IPS DF 4.7 (cell line): ENCODE data around the gene KRT9.
"Not testable (repeated sequence)": the region's sequence is repeated elsewhere in the genome, so short reads cannot be mapped to it uniquely, and the experiment has no call there.

ENCODE experiments used
- DNase-seq: peaks from one replicate; pipeline ENCODE4 v3.0.0-alpha.2; 2013; ENCODE audit warnings: low spot score; ENCODE audit errors: extremely low read depth

The KRT9 gene

DNA sequence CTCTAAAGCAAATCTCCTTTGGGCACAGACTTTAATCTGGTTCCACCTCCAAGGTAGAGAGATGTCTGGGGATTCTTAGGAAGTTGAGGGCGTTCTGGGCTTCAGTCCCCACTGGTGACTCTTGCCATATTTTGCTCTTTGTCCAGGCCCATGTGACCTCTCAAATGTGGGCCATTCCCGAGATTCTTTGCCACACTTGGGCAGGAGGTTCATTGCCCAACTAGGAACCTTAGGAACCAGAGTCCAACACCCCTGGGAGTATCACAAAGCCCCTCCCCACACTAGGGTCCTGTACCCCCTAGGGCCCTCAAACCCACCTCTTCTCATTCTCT is 8.4 kb upstream of the KRT9 start:
- DNase-seq = no peak

DNA sequence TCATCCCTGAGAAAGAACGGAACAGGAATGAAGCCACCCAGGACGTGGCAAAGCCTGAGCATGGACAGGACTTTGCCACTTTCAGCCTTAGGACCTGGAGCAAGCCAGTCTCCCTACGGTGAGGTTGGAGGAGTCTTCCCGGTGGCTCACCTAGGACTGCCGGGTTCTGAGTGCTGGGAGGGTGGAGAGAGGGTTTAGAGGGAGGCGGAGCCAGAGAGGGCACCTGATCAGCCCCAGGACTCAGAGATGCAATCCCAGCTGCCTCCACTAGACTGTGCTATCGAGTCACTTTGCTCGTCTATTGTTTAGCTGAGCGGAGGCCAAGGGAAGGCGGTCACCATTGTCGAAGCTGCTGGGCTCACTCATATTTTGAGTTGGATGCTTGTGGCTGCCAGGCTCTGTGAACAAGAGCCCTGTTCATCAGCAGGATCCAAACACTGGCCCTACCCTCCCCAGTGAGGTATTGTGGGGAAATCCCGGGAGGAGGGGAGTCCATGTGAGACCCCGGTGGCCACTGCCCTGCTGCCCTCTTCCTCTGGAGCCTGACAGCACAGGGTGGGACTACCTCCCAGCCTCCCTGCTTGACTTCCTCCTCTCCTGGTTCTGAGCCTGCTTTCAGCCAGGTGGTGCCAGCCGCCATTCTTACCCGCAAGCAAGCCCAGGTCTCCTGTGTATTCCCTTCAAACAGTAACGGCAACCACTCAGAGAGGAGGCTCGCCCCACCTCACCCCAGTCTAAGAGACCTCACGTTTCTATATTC is 7.8 kb upstream of the KRT9 start:
- peak; percentile 95 for DNase-seq

DNA sequence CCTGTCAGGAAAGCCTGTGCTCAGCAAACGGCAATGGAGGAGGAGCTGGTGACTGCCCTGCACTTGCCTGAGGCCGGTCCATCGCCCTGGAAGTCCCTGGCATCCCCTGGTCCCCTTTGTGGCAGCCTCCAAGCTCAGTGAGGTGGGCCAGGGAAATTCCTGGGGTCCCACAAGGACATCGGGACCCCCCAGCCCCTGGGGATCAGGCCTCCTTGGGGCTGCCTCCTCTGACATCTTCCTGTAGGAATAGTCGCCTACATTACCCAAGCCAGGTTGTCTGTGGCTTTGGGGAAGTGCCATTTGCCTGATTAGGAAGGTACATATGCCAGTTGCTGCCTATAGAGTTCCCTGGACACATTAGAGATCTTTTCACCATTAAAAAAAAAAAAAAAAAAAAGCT is 7.1 kb upstream of the KRT9 start:
- no peak for DNase-seq

DNA sequence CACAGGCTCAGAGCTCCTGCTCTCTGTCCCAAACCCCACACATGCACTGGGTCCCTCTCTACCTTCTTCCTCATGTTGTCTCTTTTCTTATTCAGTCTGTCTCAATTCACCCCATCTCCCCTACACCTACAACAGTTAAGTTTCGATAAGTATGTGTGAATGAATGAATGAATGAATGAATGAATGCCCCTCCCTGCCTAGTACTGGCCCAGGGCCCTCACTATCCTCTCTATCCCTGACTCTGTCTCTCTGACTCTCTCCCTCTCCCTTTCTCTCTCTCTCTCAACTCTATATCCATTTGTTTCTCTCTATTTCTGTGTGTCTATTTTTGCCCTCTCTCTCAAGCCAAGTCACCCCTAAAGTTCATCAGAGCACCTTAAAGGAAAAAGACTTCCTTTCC is 6.7 kb upstream of the KRT9 start:
- DNase-seq = no peak

DNA sequence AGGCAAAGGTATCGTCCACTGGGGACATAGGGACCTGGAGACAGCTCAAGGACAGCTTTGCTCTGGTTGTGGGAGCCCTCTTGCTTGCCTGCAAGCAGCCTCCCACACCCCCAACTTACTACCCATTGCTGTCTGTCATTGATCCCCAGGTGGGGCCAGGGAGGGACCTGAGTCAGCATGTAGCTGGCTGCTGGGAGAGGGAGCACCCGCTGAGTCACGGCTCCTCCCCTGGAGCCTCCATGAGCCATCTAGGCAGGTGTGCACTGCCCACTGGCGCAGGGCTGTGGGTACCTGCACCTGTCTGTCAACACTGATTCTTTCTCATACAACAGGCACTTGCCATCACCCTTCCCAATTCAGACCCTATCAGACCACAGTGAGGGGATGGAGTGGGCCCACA is 4.9 kb upstream of the KRT9 start:
- not testable (repeated sequence) for DNase-seq

DNA sequence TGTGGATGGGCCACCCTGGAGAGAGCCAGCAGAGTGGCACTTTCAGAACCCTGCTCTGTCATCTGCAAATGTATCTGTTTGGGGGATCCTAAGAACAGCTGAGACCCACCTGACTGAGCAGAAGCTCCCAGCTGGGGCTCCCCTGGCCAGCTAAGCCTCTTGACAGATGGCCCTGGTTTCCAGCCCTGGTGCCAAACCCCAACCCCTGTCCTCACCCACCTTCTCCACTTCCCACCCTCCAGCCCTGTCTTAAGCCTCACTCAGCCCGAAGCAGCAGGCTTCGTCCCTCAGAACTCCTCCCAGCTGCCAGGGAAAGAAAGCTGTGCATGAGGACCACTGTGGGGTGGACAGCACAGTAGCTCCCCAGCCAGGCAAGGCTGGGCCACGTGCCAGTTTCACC is 3.5 kb upstream of the KRT9 start:
- no peak for DNase-seq

DNA sequence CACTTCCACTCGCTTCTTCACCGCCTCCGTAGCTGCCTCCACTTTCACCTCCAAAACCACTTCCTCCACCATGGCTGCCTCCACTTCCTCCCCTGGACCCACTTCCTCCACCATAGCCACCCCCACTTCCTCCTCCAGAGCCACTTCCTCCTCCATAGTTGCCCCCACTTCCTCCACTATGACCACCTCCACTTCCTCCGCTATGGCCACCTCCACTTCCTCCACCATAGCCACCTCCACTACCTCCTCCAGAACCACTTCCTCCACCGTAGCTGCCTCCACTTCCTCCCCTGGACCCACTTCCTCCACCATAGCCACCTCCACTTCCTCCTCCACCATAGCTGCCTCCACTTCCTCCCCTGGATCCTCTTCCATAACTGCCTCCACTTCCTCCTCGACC is 4.5 kb downstream of the KRT9 start:
- DNase-seq = no peak

DNA sequence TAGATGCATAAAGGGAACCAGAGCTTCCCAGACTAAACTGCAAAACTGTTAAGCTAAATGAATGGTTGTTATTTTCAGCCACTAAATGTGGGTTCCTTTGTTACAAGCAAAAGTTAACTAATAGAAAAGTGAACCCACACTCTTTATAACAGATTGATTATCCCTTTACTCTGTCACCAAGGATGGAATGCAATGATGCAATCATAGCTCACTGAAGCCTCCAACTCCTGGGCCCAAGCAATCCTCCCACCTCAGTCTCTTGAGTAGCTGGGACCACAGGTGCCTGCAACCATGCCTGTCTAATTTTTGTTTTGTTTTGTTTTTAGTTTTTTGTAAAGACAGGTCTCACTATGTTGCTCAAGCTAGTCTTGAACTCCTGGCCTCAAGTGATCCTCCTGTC is 6.5 kb downstream of the KRT9 start:
- DNase-seq = no peak

DNA sequence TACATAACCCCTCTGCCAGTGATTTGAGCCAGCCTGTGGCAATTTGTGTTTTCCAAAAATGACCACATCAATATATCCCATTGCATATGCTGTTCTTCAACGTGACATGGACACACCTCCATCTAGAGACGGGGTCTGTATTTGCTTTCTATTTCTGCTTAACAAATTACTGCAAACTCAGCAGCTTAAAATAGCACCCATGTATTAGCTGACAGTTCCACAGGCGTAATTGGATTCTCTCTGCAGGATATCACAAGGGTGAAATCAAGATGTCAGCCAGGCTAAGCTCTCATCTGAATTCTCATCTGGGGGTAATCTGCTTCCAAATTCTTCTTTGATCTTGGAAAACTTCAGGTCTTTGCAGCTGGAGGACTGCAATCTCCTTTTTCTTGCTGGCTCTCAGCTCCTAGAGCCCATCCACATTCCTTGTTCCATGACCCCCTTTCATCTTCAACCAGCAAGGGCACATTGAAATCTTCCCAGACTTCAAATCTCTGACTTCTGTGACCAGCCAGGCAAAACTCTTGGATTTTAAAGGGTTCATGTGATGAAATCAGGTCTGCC is 8.2 kb downstream of the KRT9 start:
- DNase-seq = no peak

DNA sequence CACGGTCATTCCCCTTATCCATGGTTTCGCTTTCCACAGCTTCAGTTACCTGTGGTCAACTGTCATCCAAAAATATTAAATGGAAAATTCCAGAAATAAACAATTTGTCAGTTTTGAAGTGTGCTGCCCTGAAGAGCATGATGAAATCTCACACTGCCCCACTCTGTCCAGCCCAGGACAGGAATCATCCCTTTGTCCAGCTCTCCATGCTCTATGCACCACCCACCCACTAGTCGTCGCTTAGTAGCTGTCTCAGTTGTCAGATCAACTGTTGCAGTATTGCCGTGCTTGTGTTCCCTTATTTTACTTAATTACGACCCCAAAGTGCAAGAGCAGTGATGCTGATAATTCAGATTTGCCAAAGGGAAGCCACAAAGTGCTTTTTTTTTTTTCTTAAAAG is 10.3 kb downstream of the KRT9 start:
- no peak for DNase-seq

DNA sequence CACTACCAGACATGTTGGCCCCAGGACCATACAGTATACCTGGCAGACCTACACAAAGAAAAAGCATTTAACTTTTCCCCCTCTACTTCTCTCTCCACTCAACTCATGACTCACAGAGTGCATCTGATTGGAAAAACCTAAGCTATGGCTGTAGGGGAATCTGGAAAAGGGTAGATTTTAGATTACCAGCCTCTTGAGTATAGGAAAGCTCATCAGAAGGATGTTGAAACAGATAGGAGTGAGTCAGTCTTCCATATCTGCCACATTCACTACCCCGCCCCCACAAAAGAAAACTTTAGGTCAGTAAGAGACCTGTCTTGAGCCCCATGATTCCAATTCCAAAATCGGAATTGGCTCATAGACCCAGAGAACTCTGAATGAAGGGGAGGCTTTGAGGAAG is 12.3 kb downstream of the KRT9 start:
- no peak for DNase-seq

DNA sequence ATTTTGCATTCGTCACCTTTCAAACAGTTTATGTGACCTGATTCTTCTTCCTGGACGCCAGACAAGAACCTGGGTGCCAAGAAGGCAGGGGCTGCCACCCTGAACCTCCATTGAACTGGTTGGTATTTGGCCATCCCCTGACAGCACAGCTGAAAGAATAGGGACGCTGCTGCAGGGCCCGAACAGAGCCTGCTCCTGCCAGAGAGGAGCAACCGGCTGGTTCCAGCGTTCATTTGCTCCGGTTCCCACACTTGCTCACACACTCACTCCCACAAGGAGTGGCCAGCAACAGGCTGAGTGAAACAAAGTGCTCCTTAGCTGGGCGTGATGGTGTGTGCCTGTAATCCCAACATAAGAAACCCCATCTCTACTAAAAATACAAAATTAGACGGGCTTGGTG is 14.9 kb downstream of the KRT9 start:
- DNase-seq = no peak

DNA sequence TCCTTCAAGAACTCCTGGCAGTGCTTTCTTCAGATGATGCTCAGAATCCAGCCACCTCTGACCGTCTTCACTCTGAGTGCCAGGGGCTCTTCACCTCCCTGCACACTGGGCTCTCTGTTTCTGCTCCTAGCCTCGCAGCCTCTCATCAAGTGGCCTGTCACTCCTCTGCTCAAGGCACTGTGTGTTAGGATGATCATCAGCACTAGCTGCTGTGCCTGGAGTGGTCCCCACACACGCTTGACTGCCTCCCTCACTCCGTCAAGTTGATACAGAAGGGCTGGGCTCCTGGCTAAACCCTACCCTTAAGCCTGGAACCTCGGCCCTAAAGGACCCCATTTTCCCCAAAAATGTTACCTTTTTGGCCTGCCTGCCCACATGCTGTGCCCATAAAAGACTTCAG is 15.6 kb downstream of the KRT9 start:
- no peak for DNase-seq

DNA sequence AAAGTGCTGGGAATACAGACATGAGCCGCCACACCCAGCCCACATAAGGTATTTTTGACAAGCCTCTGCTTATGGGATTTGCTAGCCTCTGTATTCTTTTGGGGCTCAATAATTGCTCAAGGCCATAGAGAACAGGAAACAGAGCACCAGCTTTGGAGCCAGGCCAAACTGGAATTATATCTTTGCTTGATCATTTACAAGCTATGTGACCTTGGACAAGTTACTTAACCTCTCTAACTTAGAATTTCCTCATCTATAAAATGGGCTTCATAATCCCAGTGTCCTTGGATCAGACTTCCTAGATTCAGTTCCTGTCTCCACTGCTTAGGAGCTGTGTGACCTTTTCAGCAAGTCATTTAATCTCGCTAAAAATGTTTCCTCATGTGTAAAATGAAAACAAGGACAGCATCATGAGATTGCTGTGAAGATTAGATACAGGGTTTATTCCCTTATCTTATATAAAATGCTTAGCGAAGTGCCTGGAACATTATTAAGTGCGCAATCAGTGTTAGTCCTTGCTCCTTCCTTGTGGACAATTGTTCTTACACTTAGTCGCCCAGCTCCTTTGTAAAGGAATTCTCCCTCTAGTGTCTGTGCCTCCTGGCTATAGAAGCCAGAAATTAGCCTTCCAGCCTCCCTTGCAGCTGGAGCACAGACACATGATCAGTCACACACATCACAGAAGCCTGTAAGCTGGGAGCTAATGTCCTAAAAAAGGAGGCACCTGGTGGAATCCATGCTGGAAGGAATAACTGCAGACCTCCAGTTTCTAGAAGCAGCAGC is 16.6 kb downstream of the KRT9 start:
- no peak for DNase-seq

DNA sequence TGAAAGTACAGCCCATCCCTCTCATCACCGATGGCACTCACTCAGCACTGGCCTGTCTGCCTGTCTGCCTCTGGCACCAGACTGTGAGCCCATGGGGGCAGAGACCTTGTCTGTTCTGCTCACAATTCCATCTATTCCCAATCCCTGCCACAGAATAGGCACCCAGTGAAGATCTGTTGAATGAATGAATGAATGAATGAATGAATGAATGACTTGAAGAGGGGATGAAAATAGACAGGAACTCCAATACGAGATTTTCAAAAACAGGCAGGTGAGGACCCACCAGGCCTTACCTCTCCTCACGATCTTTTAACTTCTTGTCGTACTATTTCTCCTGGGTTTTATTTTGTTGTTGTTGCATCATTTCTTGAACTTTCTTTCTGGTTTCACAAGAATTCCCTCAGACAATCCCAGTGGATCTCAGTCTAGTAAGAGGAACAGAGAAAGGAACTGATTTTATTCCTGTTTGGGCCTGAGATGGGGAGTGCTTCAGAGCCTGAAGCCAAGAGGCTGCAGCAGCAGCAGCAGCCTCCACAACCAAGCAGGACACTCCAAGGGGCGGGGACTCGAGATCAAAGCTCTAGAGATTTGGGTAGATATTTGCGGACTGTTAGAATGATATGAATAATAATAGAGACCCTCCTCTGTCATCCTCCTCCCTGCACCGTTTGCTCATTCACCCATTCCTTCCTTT is 17.7 kb downstream of the KRT9 start:
- no peak for DNase-seq

DNA sequence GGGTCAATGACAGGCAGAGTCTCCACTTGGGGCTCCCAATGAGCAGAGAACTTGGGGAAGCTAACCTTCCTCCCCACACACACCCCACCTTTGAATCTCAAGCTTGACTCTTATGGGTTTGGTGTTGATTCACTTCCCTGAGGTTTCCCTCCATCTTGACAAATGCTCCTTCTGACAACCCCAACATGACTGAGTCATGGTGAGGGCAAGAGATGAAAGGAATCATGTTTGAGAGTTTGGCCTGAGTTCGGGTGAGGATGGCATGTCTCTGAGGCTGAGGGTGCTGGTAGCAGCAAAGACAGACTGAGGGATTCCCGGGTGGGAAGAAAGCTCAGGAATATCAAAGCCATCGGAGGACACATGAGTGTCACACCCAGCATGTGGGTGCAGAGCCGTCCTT is 18.7 kb downstream of the KRT9 start:
- DNase-seq = no peak

DNA sequence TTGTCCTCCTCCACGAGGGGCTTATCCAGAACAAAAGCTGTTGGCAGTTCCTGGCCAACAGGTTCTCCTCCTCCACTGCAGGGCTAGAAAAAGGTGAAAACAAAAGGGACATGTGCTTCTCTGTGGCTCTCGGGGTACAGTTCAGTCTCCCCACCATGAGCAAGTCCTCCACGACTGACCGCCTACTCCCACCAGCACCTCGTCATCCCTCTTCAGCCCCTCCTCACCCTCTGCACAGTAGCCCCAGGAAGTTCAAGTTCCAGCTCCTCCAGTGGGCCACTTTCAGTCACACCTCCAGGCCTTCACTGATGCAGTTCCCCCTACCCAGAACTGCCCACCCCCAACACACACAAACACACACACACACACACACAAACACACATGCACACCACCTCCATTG is 19.4 kb downstream of the KRT9 start:
- DNase-seq = no peak

DNA sequence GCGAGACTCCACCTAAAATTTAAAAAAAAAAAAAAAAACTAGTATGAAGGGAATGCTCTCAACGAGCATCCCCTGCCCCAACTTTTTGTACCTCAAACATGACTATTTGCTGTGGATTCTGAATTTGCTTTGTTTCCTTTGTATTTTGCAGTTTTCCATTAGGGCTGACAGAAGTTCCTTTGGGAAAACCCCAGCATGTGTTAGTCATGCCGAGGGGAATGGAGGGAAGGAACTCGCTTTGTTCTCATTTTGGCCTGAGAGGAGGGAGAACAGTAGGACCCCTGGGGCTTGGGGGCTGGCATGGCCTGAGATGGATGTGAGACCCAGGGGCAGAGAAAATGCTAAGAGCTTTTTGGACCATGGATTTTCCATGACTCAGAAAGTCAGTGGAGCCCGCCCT is 20.5 kb downstream of the KRT9 start:
- no peak for DNase-seq

DNA sequence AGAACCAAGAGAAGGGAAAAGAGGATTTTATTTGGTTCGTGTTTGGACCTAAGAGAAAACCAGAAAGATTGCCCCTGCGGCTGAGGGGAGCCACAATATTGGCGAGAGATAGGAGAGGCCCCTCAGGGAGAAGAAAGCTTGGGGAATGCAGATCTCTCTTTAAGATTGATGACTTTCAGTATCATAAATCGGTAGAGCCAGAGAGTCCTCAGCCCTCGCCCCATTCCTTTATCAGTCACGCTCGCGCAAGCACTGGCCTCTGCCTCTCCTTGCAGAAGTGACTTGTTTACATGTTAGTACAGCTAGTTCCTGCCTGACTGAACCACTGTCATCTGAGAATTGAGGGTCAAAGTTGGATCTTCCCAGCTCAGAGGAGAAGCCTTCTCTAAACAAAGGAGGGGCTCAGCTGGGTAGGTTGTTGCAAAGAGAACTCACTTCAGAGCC is 22.2 kb downstream of the KRT9 start:
- no peak for DNase-seq

DNA sequence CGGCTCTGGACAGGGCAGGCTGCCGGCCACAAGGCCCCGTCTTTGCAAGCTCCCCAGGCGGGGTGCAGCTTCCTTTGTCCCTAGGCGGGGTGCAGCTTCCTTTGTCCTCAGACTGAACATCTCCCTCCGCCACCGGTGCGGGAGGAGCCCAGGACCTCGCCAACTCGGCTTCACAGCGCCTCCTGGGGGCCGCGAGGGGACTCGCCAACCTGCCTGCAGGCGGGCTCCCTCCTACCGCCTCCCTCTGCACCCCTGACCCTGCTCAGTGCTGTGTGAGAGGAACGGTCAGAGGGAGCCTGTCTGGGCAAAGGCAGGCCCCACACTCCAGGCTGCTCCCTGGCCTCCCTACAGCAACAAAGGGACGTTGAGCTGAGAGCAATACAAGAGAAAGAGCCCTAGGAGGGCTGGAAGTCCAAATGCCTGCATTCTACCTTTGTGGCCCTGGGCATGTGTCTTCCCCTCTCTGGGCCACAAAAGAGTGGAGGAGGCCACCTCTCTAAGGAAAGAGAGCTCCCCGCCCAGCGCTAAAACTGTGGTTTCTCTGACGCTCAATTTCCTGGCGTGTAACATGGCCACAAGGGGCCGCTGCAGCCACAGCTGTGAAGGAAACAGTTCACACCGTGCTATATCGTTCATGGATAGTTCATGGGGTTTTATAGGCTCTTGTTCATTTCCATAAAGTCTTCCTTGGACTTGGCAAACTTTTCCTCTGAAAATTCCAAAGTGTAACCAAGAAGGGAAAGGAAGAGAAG is 22.8 kb downstream of the KRT9 start:
- DNase-seq = peak; percentile 60
